Fibroblast of the aortic adventitia (primary cell): ENCODE results near the gene ZNF710. TPM values are rescaled to one million over a fixed set of nuclear protein-coding genes. Genes with fewer than 3 reads are reported as not detected.

Source experiments
- DNase-seq: peaks from one replicate; pipeline ENCODE4 v3.0.0-alpha.2; 2010; ENCODE audit warnings: low read depth
- H3K4me3 ChIP-seq: 2 replicates; pipeline ENCODE4 v1.5.1; 2011; ENCODE audit warnings: low read depth, mild to moderate bottlenecking, control low read depth, low read length, moderate library complexity
- CTCF ChIP-seq: IDR thresholded peaks from 2 replicates; pipeline ENCODE4 v1.5.1; 2011; ENCODE audit warnings: mild to moderate bottlenecking, low read length, control low read depth, inconsistent platforms; ENCODE audit not compliant: insufficient read depth
- total RNA-seq: library from RNA; depleted of rRNA; stranded (reverse); fragments of >200 nt; gene quantifications from 2 replicates; pipeline ENCODE4 v1.2.3, GENCODE V29; 2012; ENCODE audit warnings: low replicate concordance

Gene ZNF710
- total RNA-seq, 1 donor, result 8.7 TPM

- TF ChIP-seq CTCF, result no peak
- H3K4me3 ChIP-seq, result no peak overlapping the region
- DNase-seq, result no peak
Measured at GRCh38 chr15:90099072-90099867, 98.1 kb downstream of the ZNF710 start.

GRCh38 chr15:90099868-90100831 is 99.0 kb downstream of the ZNF710 start:
- no peak overlapping the region for H3K4me3 ChIP-seq
- no peak for TF ChIP-seq CTCF
- DNase-seq, result peak; percentile 83

- peak; percentile 19 for DNase-seq
- no peak for TF ChIP-seq CTCF
- peak overlapping the region; percentile 73 for H3K4me3 ChIP-seq
Measured at GRCh38 chr15:90101130-90101968, 100.2 kb downstream of the ZNF710 start.

GRCh38 chr15:90101969-90102890 is 101.1 kb downstream of the ZNF710 start, which contains the start of gene IDH2:
IDH2 (minus strand) TSS chr15:90102468; CDS start chr15:90102390, 78 bp downstream.
- peak; percentile 72 for DNase-seq
- H3K4me3 ChIP-seq, result peak within 1 kb of the TSS; percentile 74
- TF ChIP-seq CTCF, result peak; percentile 1

- DNase-seq, result no peak
- H3K4me3 ChIP-seq, result no peak overlapping the region
- TF ChIP-seq CTCF, result no peak
Measured at GRCh38 chr15:90103701-90104329, 102.7 kb downstream of the ZNF710 start.
